ENCODE measurements around the gene CYB5R4.
"Not testable (repeated sequence)": the region's sequence is repeated elsewhere in the genome, so short reads cannot be mapped to it uniquely, and the experiment has no call there.

CYB5R4 gene

GRCh38 chr6:83862776-83863471 lies 3.4 kb downstream of the CYB5R4 start:
- DNase-seq (ENCODE audit: low read depth), result no peak

GRCh38 chr6:83867043-83867442 lies 7.6 kb downstream of the CYB5R4 start:
- no peak for DNase-seq (ENCODE audit: low read depth)

DNA sequence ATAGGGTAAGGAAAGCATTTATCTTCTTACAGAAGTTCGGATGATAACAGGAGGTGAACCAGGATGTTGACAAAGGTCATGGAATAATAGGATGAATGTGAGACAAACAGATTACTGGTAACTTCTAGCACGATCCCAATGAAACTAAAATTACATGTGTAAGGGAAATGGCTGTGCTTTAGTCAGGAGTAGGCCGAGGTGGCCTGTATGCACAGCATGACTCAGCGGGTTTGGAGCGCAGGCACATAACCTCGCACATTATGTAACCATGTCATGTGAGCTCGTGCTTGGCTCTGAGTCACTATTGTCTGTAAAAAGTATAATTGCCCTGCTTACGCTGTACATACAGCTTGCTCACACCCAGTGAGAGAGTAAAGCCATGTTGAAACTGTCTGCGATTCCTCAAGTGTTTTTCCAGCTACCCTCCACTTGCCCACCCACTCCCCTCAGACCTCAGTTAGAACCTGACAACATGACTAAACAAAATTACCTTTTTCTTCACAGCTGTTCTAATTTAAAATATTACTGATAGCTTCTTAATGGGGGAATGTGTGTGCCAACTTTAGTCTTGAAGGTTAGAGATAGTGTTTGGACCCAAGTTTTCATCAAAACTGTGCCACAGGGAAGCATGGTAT lies 8.2 kb downstream of the CYB5R4 start:
- peak; percentile 51 for DNase-seq (ENCODE audit: low read depth)

DNA sequence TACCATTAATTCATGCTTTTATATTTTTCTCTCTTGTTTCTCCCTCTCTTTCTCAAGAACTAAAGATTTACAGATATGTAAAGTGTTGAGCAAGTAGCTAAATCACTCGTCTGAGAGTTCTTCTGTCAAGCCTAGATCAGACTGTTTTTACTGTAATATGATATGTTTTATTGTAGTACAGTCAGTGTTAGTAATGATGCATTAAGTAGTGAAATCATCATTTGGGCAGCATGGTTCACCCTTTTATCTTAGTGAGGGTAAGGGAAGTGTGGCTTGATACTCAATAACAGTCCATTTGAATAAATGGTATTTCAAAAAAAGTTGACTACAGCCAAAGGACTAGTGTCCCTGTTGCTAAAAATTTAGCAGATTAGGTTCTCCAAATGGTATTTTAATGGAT lies 9.2 kb downstream of the CYB5R4 start:
- DNase-seq (ENCODE audit: low read depth), result peak; percentile 12

GRCh38 chr6:83870649-83871048 lies 11.2 kb downstream of the CYB5R4 start:
- no peak for DNase-seq (ENCODE audit: low read depth)

DNA sequence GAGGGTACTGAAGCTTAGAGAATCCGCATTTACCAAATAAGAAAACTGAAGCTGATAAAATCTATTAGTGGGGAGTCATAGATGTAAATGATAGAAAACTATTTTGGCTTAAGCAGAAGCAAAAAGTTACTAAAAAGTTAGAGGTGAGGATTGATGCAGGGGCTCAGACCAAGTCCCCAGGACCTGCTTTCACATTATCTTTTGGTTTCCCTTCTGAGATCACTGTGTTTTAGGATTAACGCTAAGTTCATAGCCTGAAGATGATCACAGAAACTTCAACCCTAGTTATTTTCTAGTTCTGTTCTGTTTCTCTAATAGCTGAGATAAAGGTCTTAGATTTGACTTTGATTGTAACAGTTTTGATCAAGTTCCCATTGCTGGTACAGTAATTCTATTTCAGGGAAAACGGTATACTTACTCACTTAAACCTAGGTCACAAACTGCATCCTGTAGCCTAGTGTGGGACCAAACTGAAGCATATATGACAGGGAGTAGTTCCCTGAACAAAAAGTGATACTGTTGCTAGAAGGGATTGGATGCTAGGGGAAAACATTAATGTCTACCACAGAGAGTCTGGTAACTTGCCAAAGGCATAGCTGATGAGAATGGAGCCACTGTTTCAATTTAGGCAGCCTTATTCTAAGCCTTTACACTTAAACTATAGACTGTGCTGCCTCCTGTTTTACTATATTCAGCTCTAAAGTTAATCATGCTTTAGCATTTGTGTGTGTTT lies 13.1 kb downstream of the CYB5R4 start:
- no peak for DNase-seq (ENCODE audit: low read depth)

DNA sequence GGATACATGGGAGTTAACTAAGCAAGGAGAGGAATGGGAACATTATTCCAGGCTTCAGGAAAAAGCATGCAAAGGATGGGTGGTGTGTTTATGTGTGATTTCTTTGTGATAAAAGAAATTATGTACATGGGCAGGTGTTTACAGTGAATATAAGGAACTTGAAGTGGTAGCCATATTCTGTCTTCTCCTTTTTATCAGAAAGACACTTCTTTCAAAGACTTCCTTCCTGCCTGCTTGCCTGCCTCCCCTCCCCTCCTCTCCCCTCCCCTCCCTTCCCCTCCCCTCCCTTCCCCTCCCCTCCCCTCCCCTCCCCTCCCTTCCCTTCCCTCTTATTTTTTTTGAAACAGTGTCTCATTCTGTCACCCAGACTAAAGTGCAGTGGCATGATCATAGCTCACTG lies 14.4 kb downstream of the CYB5R4 start:
- no peak for DNase-seq (ENCODE audit: low read depth)

DNA sequence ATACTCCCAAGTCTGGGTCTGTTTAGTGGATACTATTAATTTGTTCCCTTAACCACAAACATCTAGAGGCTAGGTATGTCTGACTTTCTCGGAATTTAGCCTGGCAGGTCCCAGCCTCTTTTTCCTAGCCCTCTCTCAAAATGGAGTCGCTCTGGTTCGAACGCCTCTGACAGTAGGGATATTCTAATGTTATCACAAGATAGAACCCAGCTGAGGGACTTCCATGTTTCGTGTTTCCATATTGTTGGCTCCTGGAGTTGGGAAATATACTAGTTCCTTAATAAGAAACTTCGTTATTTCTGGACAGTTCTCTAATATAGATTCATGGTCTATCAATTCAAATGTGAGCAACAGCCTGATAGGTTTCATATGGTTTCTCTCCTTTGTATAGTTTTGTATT lies 16.4 kb downstream of the CYB5R4 start:
- no peak for DNase-seq (ENCODE audit: low read depth)

- no peak for DNase-seq (ENCODE audit: low read depth)
Measured at GRCh38 chr6:83878902-83879644, 19.6 kb downstream of the CYB5R4 start.

DNA sequence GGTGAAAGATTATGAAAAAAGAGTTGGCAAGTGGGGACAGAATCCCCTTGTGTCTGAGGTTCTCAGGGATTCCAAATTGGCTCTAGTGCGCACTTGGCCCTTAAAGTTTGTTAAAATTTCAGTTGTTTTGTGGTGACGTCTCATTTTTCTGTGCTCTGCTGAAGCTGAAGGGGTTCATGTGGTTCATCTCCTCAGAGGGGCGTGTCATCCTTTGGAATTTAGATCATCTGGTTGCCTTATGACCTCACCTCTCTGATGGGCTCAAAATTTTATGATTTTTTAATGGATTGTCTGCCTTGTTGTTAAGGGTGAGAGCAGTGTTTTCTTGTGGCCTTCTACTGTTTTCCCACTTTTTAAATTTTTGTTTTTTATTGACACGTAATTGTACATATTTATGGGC lies 20.3 kb downstream of the CYB5R4 start:
- DNase-seq (ENCODE audit: low read depth), result no peak

DNA sequence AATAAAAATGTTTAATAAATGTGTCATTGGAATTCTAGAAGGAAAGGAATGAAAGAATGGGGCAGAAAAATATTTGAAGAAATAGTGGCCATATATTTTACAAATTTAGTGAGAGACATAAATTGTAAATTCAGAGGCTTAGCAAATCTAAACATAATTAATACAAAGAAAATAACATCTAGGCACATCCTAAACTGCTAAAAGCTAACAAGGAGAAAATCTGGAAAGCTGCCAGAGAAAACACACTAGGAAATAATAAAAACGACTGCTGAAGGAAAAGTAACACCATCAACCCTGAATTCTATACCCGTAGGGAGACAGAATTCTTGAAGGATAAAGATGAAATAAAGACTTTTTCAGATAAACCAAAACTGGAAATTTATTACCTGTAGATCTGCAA lies 23.8 kb downstream of the CYB5R4 start:
- no peak for DNase-seq (ENCODE audit: low read depth)

DNA sequence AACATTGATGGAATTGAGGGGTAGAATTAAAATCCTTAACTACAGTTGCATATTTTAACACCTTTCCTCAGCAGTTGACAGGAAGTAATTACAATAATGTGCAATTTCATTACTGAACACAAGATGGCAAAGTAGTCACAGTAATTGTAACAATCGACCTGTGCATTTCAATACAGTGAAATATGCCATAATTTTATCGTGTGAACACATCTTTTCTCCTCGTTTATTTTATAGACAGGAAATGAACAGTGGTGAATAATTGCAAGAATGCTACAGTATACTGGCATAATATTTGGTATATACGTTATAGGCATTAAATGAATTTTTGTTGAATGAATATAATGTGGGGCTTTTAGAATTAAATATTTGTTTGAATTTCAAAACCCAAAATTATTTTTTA lies 25.0 kb downstream of the CYB5R4 start:
- DNase-seq (ENCODE audit: low read depth), result peak; percentile 40

GRCh38 chr6:83885984-83886383 lies 26.5 kb downstream of the CYB5R4 start:
- DNase-seq (ENCODE audit: low read depth), result no peak

DNA sequence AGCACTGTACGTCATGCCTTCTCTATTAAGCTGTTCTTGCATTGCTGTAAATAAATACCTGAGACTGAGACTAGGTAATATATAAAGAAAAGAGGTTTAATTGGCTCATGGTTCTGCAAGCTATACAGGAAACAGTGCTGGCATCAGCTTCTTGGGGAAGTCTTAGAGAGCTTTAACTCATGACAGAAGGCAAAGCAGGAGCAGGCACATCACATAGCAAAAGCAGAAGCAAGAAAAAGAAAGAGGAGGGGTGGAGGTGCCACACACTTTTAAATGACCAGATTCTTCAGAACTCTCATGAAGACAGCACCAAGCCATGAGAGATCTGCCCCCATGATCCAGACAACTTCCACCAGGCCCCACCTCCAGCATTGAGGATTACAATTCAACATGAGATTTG lies 30.1 kb downstream of the CYB5R4 start:
- no peak for DNase-seq (ENCODE audit: low read depth)

DNA sequence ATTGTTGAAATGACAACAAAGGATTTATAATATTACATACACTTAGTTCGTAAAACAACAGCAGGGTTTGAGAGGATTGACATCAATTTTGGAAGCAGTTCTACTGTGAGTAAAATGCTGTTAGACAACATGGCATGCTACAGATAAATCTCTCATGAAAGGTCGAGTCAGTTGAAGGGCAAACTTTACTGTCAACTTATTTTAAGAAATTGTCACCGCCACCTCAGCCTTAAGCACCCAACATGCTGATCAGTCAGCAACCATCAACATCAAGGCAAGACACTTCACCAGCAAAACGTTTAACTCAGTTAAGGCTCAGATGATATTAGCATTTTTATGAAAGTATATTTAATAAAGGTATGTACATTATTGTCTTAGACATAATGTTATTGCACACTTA lies 31.0 kb downstream of the CYB5R4 start:
- no peak for DNase-seq (ENCODE audit: low read depth)

DNA sequence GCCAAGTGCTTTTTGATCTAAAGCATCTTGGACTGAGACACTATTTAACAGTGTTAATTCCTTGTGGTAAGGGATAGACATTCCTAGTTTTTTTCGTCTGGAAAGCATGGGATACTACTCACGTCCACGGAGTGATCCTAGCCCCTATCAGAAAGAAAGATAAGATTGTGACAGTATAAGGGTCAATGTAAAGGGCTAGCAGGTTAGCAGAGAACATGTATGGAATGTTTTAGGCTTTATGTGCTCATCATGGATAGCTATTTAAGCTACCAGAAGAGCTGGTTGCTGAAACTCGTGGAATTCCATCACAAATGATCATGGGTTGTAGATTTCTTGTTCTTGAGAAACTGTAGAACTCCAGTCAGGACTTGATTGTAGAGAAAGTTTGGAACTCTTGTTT lies 32.1 kb downstream of the CYB5R4 start:
- DNase-seq (ENCODE audit: low read depth), result no peak

DNA sequence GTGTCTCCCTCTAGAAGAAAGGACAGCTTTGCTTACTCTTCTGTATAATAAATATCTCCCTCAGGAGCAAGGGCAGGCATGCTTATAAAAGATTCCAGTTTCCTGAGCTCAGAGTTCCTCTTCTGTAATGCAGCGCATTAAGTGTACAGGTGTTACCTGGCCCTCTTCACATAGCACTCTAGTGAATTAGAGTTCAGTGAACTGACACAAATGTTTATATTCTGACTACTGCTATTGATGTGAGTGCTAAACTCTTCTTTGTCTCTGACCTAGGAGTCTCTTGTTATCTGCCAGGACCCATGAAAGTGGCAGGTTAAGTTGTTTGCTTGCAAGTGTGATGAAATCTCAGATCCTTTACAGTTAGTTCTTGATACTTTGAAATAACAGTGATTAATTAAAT lies 33.5 kb downstream of the CYB5R4 start:
- DNase-seq (ENCODE audit: low read depth), result no peak

DNA sequence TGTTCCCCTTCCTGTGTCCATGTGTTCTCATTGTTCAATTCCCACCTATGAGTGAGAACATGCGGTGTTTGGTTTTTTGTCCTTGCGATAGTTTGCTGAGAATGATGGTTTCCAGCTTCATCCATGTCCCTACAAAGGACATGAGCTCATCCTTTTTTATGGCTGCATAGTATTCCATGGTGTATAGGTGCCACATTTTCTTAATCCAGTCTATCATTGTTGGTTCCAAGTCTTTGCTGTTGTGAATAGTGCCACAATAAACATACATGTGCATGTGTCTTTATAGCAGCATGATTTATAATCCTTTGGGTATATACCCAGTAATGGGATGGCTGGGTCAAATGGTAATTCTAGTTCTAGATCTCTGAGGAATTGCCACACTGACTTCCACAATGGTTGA lies 37.6 kb downstream of the CYB5R4 start:
- DNase-seq (ENCODE audit: low read depth), result not testable (repeated sequence)

DNA sequence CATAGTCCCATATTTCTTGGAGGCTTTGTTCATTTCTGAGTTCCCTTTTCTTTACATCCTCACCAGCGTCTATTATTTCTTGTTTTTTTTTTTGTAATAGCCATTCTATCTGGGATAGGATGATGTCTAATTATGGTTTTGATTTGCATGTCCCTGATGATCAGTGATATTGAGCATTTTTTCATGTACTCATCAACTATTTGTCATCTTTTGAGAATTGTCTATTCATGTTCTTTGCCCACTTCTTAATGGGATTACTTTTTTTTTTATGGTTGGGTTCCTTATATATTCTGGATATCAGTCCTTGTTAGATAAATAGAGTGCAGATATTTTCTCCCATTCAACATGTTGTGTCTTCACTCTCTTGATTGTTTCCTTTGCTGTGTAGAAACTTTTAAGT lies 42.1 kb downstream of the CYB5R4 start:
- no peak for DNase-seq (ENCODE audit: low read depth)

GRCh38 chr6:83904395-83904794 lies 44.9 kb downstream of the CYB5R4 start:
- no peak for DNase-seq (ENCODE audit: low read depth)

DNA sequence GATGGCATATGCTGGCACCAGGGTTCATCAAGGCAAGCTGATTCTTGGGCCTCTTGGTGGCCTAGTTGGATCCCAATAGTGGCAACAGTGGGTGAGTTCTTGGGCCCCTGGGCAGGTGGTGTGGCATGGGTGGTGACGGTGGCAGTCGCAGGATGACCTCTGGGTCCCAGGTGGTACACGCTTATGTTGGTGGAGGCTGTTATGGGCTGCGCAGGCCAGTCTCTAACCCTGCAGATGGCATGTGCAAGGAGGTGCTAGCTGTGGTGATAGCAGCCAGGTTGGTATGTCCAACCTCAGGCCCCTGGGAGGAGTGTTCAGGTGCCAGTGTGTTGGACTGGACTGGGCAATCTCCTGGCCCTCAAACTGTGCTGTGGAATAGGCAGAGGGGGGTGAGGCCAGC lies 46.2 kb downstream of the CYB5R4 start:
- DNase-seq (ENCODE audit: low read depth), result no peak

GRCh38 chr6:83907623-83908390 lies 48.3 kb downstream of the CYB5R4 start:
- not testable (repeated sequence) for DNase-seq (ENCODE audit: low read depth)
